ENCODE data around the gene SKIC3. TPM values are rescaled to one million over a fixed set of nuclear protein-coding genes. Genes with fewer than 3 reads are reported as not detected.

Gene SKIC3
- total and polyA plus RNA-seq, 2 of the 13 experiments (the other 11 are each of a cell fraction or from before 2014, with no cell fraction given) = 36.9 to 61.5 TPM

DNA sequence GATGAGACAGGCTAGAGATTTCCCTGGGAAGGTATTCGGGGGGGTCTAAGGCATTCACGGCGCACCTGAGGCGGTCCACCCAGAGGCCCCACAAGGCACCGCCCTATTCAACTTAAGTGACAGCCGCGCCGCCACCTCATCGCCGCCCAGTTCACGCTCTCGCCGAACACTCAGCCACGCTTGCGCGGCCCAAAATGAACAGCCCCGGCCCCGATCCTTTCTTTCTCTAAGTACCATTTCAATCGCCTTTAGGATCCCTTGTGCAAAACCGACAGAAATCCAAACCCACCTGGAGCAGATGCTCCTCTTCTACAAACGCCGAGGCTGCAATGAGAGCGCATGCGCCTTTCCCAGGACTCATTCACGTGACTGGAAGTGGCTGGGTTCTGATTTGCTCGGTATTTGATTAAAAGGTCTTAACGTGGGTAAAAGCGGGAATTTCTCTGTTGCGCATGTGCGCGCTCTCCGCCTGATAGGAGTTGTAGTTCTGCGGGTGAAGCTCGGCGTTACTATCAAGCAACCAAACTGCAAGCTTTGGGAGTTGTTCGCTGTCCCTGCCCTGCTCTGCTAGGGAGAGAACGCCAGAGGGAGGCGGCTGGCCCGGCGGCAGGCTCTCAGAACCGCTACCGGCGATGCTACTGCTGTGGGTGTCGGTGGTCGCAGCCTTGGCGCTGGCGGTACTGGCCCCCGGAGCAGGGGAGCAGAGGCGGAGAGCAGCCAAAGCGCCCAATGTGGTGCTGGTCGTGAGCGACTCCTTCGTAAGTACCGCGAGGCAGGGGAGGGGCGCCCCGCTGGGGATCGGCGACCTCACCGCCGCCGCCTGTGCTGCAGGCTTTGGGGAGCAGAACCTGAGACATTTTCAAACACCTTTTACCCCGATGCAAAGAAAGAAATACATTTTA lies at the start of gene SKIC3, which contains the start of gene ARSK (continued):
- no peak for TF ChIP-seq HES4 (CRISPR knock-in tag; IDR thresholded peaks at IDR 0.05; ENCODE audit: borderline replicate concordance)
- TF ChIP-seq, protein P1, sequence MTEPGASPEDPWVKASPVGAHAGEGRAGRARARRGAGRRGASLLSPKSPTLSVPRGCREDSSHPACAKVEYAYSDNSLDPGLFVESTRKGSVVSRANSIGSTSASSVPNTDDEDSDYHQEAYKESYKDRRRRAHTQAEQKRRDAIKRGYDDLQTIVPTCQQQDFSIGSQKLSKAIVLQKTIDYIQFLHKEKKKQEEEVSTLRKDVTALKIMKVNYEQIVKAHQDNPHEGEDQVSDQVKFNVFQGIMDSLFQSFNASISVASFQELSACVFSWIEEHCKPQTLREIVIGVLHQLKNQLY (CRISPR knock-in tag; IDR thresholded peaks at IDR 0.05) = peak; percentile 91
- TF ChIP-seq ZNF570 (CRISPR knock-in tag; IDR thresholded peaks at IDR 0.05; ENCODE audit: borderline replicate concordance) = no peak
- no peak for TF ChIP-seq ATF7 (IDR thresholded peaks at IDR 0.05)
- TF ChIP-seq ATF7 (CRISPR knock-in tag; IDR thresholded peaks at IDR 0.05) = no peak
- TF ChIP-seq ZNF343 (CRISPR knock-in tag; IDR thresholded peaks at IDR 0.05) = no peak
- no peak for TF ChIP-seq ZNF225 (CRISPR knock-in tag; IDR thresholded peaks at IDR 0.05)
- TF ChIP-seq ZNF432 (CRISPR knock-in tag; IDR thresholded peaks at IDR 0.05; ENCODE audit: borderline replicate concordance) = no peak
- peak; percentile 56; the same call in 1 of the 2 replicates for TF ChIP-seq ZNF878 (CRISPR knock-in tag; IDR thresholded peaks at IDR 0.05)
- no peak for TF ChIP-seq ZBTB21 (CRISPR knock-in tag; IDR thresholded peaks at IDR 0.05)
- TF ChIP-seq ZFYVE20 (CRISPR knock-in tag; IDR thresholded peaks at IDR 0.05; ENCODE audit: borderline replicate concordance, low read depth) = no peak
- no peak for TF ChIP-seq ZNF260 (CRISPR knock-in tag; IDR thresholded peaks at IDR 0.05; ENCODE audit: borderline replicate concordance, low read depth)
- TF ChIP-seq EP300 (IDR thresholded peaks at IDR 0.05; ENCODE audit: low read depth in 2 of 2, low read length in 2 of 2) = no peak
- TF ChIP-seq EP300 (CRISPR knock-in tag; IDR thresholded peaks at IDR 0.05; ENCODE audit: borderline replicate concordance) = 0 out of 2 replicates have a peak, but pooled peaks have one; percentile 48
- no peak for TF ChIP-seq ATF5 (CRISPR knock-in tag; IDR thresholded peaks at IDR 0.05; ENCODE audit: low read depth)
- peak; percentile 52; the same call in 1 of the 2 replicates for TF ChIP-seq MXD3 (CRISPR knock-in tag; IDR thresholded peaks at IDR 0.05)
